Glomerular endothelial cell (primary cell): ENCODE data around the gene RNF157. TPM values are rescaled to one million over a fixed set of nuclear protein-coding genes. Genes with fewer than 3 reads are reported as not detected.

ENCODE experiments used
- DNase-seq: peaks from one replicate; pipeline ENCODE4 v3.0.0-alpha.2; 2011; ENCODE audit warnings: low read depth, low spot score; ENCODE audit errors: extremely low read depth
- total RNA-seq: library from RNA; depleted of rRNA; stranded (reverse); fragments of >200 nt; gene quantifications from 2 replicates; pipeline ENCODE4 v1.2.3, GENCODE V29; 2015

The RNF157 gene
- total RNA-seq, 1 donor from 2014 or later = 0.58 TPM

DNA sequence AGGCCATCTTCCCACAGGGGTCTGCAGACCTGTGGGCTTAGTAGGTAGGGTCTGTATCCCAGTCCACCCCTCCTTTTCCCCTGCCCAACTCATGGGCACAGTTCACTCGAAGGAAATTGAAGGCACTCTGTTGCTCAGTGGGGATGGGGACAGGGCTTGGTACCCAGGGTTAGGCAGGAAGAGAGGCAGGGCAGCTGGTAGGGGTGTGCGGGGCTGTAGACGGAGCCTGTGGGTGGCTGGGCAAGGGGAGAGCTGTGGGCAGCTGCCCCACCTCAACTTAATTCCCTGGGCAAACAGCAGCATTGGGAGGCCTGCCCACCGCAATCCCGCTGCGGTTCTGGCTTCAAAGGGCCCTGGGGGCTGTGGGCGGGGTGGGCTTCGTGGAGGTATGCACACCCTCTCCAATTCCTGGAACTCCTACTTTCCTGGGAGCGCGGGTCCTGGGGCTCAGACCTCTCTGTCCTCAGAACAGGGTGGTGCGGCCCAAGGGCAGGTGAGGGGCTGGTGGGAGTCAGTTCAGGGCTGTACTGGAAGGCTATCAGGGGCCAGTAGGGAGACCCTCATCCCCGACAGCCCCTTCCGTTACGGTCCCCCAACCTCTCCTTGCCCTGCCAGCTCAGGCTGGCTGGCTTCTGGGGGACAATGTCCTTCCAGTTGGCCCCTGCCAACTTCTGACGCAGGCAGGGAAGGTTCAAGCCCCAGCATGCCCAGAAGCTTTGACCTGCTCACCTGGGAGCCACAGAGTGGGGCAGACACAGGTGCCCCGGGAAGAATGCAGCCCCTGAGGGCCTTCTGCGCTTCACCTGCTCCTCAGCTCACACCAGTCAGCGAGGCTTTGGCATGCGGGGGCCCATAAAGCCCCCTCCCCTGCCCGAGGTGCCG, 108.4 kb downstream of the RNF157 start:
- no peak for DNase-seq

DNA sequence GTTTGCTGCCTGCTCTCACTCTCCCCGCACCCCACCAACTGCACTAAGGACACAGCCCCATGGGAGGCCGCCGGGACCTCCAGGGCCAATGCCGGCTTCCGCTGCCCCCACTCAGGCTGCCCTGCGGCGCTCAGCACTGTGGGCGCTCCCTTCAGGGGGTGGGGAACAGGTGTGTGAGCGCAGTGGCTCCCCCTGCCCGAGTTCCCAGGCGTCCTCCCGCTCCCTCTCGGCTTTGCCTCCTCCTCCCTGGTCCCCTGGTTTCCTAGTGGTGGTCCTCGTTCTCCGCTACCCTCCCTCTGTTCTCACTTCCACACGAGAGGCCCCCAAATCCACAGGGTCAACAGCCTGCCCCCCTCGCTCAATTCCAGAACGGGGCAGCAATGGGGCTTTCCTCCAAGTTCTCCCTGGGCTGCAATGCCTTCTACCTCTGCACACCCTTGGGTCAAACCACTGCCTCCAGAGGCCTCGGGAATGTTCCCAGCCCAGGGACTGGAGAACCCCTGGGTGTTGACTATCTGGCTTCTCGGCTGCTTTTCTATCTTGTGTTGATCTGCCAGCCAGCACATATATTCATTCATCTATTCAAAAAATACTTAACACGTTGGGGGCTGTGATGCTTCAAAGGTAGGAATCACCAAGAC, 109.1 kb downstream of the RNF157 start:
- DNase-seq = no peak

DNA sequence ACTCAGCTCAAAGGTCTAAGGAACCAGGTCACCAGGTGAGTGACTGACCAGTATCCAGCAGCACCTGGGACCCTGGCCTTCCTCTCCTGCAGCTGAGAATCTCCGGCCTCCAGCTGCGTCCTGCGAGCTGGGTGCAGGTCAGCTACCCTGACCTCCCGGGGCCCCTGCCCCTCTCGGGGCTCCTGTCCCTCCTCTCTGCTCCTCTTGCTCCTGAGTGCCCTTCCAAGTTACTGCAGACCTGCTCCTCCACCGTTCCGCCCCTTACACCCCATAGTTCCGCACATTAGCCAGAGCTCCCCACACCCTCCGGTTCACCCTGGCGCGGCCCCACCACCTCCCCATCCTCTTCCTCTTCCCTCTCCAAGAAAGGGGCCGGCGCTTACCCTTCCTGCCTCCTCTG, 109.8 kb downstream of the RNF157 start:
- no peak for DNase-seq

DNA sequence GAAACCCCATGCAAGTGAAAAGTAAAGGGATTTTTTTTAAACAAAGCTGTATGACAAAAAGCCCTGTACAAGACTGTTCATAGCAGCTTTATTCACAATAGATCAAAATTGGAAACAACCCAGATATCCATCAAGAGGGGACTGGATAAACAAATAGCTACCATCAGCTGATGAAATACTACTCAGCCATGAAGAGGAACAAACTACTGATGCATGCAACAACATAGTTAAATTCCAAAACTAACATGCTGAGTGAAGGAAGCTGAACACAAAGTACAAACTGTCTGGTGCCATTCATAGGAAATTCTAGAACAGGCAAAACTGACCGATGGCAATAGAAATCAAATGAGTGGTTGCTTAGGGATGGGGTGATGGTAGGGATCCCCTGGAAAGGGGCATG, 114.4 kb downstream of the RNF157 start:
- no peak for DNase-seq

DNA sequence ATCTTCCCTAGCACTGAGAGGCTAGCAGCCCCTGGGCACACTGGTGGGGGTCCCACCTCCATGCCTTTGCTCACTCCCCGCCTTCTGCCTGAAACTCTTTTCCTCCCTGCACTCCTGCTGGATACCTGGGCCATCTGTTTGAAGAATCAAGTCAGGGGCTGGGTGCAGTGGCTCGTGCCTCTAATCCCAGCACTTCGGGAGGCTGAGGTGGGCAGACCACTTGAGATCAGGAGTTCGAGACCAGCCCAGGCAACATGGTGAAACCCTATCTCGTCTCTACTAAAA, 115.0 kb downstream of the RNF157 start:
- no peak for DNase-seq

DNA sequence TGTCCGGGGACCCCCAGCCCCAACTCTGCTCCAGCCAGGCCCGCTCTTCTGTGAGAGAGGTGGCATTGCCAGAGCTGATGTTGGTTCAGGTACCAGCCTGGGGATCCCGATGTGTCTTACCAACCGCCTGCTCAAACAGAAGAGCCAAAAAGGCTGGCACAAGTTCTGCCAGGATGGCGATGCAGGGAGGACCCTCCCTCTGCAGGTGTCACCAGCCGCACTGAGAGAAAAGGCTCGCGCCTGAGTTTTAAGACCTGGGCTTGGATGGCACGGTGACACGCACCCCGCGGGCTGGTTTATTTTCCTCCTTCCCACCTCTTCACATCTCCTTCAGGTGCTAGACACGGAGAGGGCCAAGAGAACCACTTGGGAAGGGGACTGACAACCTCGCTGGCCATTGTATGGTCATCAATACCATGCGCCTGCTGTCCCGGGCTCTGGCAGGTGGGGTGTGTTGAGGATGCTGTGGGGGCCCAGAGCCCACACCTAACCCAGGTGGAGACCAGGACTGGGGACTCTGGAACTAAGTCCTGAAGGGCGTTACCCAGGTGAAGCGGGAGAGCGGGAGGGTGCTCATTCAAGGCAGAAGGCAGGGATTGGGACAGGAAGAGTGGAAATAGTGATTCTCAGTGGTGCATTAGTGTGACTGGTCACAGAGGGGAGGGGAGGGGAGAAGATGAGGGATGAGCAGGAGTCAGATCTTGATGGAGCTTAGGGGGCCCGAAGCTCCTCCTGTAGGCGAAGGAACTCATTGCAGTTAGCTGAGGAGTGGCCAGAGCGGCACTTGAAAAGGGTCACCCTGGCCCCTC, 115.5 kb downstream of the RNF157 start:
- no peak for DNase-seq

DNA sequence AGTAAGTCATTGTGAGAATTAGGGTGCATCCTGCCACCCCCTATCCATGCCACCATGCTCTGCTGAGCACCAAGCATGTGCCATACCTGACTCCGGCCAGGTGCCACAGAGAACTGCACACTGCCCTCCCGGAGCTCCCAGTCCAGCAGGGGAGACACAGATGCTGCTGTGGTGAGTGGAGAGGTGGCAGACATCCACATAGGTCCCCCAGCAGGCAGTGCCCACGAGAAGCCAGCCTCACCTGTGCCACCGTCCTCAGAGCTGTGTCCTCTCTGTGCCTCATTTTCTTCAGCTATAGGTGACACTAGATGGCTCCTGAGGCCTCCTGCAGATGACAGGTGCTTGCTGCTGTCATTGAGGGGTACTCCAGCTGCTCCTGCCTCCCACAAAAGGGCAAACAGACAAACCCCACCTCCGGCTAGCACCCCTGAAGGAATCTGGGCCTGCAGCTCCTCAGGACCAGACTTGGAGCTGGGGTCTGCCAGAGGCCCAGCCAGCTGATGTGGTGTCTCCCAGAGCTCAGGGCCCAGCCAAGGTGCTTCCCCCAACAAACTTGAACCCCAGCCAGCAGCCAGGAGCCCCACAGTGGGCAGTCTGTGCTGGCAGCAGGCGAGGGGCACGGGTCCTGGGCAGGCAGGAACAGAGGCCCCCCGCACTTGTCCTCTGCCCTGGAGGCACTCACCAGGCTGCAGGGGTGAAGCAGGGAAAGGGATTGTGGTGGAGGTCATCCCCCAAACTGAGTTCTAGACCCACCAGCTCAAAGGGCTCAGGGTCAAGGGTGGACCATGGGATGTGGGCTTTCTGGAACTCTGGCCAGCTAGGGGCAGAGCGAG, 116.3 kb downstream of the RNF157 start:
- no peak for DNase-seq

DNA sequence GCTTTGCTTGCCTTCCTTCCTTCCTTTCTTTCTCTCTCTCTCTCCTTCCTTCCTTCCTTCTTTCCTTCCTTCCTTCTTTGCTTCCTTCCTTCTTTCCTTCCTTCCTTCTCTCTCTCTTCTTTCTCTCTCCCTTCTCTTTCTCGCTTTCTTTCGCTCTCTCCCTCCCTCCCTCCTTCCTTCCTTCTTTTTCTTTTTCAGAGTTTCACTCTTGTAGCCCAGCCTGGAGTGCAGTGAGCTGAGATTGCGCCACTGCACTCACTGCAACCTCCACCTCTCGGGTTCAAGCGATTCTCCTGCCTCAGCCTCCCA, 117.1 kb downstream of the RNF157 start:
- no peak for DNase-seq

DNA sequence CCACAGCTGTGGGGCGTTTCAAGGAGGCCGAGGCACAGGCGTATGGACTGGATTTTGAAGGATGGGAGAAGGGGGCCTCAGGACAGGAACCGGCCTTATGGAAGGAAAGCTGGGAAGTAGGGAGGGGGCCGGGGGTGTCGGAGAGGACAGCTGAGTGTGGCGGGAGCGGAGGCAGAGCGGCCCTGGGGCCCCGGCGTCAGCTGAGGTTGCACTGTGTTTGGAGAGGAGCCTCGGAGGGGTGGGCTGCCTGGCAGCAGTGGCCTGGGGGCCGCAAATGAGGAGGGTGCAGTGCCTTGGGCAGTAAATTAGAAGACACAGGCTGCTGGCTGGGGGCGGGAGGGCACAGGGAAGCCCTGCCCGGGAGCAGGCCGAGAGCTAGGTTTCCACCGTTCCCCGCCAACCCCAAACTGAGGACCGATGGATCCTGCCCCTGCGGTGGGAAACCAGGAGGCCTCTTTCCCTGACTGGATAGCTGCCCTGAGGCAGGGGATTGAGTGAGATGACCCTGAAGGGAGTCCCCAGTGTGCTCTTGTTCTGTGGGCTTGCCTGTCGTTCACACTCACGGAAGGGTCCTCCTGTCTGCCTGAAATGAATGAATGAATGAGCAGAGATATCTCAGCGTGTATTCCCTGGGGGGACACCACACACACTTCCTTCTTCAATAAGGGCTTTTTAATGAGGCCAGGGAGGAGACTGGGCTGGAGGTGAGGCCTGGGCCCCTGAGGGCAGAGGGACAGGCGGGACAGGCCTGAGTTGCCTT, 117.7 kb downstream of the RNF157 start:
- DNase-seq = no peak

DNA sequence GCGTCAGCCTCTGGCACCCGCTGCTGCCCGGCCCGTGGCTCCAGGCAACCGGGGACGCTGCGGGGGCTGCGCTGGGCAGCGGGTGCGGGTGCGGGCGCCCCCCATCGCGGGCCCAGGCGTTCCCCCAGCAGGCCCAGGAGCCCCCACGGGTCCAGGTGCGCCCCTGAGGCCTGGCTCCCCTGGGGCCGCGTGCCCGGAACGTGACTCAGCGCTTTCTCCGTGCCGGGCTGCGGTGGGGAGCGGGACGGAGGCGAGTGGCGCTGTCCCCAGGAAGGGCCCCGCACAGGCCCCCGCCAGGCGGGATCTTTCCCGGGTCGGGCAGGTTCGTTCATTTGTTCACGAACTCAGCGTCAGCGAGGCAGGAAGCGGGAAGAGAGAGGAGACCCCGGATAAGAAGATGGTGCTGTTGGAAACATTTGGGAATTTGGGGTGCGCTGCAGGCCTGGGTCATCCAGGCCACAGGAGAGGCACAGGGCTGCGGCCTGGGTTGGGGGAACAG, 118.3 kb downstream of the RNF157 start:
- DNase-seq = no peak

DNA sequence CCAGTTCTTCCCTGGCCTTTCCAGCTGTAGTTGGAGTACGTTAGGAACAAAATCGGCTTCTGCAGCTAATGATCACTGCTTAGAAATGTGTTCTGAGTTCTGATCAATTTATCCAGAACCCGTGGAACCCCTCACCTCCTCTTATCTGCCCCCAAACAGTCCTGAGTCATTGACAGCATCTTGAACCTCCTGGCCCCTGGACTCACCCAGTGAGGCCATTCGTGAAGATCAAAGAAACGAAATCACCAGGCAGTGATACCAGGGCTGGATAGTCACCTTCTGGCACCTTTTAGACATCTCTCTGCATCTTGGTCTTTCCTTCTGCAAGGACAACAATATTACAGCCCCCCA, 119.7 kb downstream of the RNF157 start:
- DNase-seq = no peak

DNA sequence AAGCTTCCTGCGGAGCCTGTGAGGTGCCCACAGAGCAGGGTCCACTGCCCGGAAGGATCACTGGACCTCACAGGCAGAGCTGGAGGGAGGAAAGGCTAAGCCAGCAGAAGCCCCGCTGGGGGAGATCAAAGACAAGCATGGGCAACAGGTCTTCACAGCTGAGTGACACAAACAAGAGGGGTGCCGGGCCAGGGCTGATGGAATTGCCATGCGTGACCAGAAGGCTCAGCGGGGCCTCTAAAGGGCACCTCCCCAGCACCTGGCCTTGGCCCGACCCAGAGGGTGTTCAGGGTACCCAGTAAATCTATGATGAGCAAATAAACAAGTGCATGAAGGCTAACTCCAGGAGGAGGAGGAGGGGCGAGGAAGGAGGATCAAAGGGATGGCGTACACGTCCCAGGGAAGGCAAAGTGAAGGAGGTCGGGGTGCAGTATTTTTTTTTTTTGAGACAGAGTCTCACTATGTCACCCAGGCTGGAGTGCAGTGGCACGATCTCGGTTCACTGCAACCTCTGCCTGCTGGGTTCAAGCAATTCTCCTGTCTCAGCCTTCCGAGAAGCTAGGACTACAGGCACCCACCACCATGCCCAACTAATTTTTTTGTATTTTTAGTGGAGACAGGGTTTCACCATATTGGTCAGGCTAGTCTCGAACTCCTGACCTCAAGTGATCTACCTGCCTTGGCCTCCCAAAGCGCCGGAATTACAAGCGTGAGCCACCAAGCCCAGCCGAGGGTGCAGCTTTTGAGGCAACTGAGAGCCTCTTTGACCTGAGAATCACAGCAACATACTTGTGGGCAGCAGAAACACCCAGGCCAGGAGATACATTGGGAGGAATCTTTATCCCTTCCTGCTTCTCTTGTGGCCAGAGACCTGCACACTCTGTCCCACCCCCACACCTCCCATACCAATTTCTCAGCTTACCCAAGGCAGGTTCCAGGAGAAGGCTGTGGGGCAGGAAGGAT, 120.6 kb downstream of the RNF157 start:
- DNase-seq = no peak

DNA sequence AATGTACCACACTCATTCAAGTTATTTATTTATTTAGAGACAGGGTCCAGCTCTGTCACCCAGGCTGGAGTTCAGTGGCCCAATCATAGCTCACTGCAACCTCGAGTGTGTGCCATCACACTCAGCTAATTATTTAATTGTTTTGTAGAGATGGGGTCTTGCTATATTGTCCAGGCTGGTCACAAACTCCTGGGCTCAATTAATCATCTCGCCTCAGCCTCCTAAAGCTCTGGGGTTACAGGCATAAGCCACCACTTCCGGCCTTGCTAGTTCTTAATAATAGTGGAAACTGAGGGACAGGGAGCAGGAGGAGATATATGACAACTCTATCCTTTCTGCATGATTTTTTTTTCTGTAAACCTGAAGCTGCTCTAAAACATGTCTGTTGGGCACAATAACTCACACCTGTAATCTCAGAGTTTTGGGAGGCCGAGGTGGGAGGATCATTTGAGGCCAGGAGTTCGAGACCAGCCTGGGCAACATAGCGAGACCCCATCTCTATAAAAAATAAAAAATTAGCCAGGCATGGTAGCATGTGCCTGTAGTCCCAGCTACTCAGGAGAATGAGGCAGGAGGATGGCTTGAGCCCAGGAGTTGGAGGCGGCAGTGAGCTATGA, 125.0 kb downstream of the RNF157 start:
- DNase-seq = no peak

DNA sequence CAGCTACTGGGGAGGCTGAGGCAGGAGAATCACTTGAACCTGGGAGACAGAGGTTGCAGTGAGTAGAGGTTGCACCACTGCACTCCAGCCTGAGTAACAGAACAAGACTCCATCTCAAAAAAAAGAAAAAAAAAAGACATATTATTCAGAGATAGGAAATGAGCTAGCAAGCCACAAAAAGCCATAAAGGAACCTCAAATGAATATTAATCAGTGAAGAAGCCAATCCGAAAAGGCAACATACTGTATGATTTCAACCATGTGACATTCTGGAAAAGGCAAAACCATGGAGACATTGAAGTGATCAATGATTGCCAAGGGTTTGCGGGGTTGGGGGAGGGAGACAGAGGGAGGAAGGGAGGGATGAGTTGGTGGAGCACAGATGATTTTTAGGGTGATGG, 128.3 kb downstream of the RNF157 start:
- no peak for DNase-seq

DNA sequence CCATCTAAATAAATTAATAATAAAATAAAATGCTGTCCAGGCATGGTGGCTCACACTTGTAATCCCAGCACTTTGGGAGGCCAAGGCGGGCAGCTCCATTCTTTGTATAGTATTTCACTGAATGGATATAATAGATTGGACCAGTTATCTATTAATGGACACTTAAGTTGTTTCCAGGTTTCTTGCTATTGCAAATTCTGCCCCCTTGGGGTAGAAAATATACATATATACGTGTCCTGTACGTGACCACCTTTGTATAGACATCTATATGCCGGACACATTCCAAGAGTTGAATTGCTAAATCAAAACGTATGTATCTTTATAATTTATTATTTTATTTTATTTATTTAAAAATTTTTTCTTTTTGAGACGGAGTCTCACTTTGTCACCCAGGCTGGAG, 132.8 kb downstream of the RNF157 start:
- DNase-seq = no peak

DNA sequence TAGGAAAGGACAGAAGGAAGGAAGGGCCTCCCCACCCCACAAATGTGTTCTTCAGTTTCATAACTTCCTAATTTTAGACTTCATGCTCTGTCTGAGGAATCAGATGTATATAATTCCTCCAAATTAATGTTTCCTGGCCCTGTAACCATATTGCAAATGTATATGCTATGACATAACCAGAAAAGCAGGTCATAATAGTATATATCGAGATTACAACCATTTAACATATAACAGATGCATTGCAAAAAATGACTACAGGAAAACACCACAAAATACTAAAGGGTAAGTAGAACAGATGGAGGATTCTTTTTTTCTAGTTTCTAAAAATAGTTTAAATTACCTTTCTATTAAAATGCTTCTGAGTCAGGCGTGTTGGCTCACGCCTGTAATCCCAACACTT, 133.6 kb downstream of the RNF157 start:
- DNase-seq = no peak

DNA sequence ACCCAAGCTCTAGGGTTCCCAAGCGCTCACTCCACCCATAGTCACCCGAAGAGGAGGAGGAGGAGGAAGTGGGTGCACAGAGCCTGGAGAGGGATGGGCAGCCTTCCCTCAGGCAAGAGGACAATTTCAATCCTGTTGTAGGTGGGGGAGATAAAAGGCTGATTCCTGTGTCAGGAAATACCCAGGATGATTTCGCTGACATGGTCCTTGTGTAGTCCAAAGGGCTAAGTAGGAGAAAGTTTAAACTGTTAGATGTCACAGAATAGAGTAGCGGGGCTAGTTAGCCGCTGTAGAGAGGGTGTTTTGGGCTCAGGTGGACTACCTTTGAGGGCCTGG, 135.4 kb downstream of the RNF157 start:
- no peak for DNase-seq

DNA sequence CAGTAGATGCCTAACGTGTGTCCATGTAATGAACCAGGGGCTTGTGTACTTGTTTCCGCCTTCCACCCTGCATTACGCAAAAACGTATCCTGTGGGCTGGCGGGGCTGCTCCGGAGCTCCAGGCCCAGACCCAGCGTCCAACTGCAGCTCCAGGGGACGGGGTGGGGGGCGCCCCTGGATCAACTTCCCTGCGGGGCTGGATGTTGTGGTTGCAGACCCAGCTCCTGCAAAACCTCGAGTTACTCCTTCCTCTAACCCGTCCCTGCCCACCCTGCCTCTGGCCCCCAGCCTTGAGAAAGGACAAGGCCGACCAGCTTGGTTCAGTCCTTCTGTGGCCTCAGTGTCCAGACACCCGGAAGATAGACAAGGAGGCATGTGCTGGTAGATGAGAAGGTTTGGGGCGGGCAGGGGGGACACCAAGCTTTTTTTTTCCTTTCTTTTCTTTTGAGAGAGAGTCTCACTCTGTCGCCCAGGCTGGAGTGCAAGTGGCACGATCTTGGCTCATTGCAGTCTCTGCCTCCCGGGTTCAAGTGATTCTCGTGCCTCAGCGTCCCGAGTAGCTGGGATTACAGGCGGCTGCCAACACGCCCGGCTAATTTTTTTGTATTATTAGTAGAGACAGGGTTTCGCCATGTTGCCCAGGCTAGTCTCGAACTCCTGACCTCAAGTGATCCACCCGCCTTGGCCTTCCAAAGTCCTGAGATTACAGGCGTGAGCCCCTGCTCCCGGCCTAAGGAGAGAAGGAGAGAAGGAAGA, 136.0 kb downstream of the RNF157 start:
- DNase-seq = no peak
